GM12875 (cell line): ENCODE data around the gene CAPZB.

Experiments used
- H3K4me3 ChIP-seq: one replicate; pipeline ENCODE4 v1.5.1; 2011; ENCODE audit warnings: low read depth, low read length, control low read depth
- CTCF ChIP-seq: IDR thresholded peaks from 2 replicates; pipeline ENCODE4 v1.5.1; 2011; ENCODE audit warnings: low read depth, mild to moderate bottlenecking, control low read depth, inconsistent platforms, low read length, moderate library complexity, borderline replicate concordance; ENCODE audit not compliant: insufficient read depth

The CAPZB gene

GRCh38 chr1:19390166-19390850 is 95.0 kb downstream of the CAPZB start:
- H3K4me3 ChIP-seq = no peak overlapping the region

GRCh38 chr1:19388980-19389379 is 96.4 kb downstream of the CAPZB start:
- TF ChIP-seq CTCF = no peak
- no peak overlapping the region for H3K4me3 ChIP-seq

More at GRCh38 chr1:19390166-19390850, 95.0 kb downstream of the CAPZB start:
- TF ChIP-seq CTCF = no peak

GRCh38 chr1:19387045-19387467 is 98.3 kb downstream of the CAPZB start:
- H3K4me3 ChIP-seq = no peak overlapping the region
- TF ChIP-seq CTCF = no peak

GRCh38 chr1:19385869-19386591 is 99.3 kb downstream of the CAPZB start:
- no peak for TF ChIP-seq CTCF
- H3K4me3 ChIP-seq = no peak overlapping the region

- no peak overlapping the region for H3K4me3 ChIP-seq
- no peak for TF ChIP-seq CTCF
These were observed 100.1 kb downstream of the CAPZB start for GRCh38 chr1:19385221-19385620.

- H3K4me3 ChIP-seq = no peak overlapping the region
- TF ChIP-seq CTCF = no peak
These were observed 100.6 kb downstream of the CAPZB start for GRCh38 chr1:19384772-19385187.

- no peak for TF ChIP-seq CTCF
- H3K4me3 ChIP-seq = no peak overlapping the region
These were observed 101.2 kb downstream of the CAPZB start for GRCh38 chr1:19384113-19384512.
